Gastroesophageal sphincter (tissue), 3 donors: ENCODE data around the gene CFDP1.

Source experiments
- CTCF ChIP-seq, 4 experiments: fragments of 200-600 bp in 2 of 4; fragments of 450-650 bp in 2 of 4; sonication (generic) in 1 of 4; IDR thresholded peaks; one replicate each; pipeline ENCODE4 v1.5.1; 2017 to 2019; ENCODE audit warnings: antibody characterized with exemption in 4 of 4, mild to moderate bottlenecking in 2 of 4, moderate library complexity in 2 of 4
- POLR2AphosphoS5 ChIP-seq: sonication (generic); formaldehyde crosslinking; IDR thresholded peaks from one replicate; pipeline ENCODE4 v1.6.1; 2017; ENCODE audit warnings: antibody characterized with exemption

- TF ChIP-seq CTCF (IDR thresholded peaks at IDR 0.05), result no peak
- no peak for TF ChIP-seq POLR2AphosphoS5
Measured at GRCh38 chr16:75323198-75323597, 110.1 kb downstream of the CFDP1 start.
